ENCODE data around the gene ACBD4. TPM values are rescaled to one million over a fixed set of nuclear protein-coding genes. Genes with fewer than 3 reads are reported as not detected.

ACBD4 gene
- total RNA-seq, 1 donor from 2014 or later, result 6.4 TPM

DNA sequence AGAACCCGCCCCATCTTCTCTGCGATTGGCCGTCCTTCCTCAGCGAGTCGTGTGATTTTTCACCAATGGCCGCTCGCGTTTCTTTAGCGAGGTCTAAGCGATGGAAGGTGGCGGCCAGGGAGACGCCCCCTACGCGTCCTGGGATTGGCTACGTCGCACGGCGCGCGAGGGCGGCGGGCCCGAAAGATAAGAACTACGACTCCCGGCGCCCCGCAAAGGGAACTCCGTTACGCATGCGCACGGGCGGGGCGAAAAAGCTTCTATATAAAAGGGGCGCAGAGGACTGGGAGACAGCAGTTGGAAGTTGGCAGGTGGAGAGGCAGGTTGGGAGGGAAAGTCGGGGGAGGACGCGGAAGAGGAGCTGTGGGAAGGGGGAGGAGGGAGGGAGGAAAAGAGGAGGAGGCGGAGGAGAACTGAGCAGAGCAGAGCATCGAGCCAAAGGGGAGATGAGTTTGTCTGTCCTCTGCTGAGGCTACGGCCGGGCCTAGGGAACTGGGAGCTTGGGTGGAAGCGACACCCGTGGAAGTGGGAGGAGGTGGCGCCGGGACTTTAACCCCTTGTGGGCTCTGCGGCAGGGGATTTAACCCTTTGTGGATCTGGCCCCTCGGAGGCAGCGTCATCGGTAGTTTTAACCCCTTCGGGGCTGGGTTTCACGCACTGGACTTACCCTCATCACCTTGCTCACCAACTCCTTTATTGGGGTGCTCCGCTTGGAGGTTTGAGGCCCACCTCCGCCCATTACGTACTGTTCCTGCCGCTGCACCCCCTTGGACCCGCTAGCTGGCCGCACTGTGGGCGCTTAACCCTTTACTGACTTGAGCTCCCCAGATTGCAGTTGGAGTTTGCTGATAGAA lies 12.9 kb downstream of the ACBD4 start, which contains the start of gene HEXIM1:
Gene HEXIM1, plus strand, starts transcription at position 293 of the 854 bp plus-strand sequence. CDS start 716 bp downstream, outside the sequence.
- intact Hi-C loops (cut with DNase I), result loop anchor here (1.0 kb wide), 1 partner anchor 13 kb away; the partner anchor contains the start of gene HEXIM2

DNA sequence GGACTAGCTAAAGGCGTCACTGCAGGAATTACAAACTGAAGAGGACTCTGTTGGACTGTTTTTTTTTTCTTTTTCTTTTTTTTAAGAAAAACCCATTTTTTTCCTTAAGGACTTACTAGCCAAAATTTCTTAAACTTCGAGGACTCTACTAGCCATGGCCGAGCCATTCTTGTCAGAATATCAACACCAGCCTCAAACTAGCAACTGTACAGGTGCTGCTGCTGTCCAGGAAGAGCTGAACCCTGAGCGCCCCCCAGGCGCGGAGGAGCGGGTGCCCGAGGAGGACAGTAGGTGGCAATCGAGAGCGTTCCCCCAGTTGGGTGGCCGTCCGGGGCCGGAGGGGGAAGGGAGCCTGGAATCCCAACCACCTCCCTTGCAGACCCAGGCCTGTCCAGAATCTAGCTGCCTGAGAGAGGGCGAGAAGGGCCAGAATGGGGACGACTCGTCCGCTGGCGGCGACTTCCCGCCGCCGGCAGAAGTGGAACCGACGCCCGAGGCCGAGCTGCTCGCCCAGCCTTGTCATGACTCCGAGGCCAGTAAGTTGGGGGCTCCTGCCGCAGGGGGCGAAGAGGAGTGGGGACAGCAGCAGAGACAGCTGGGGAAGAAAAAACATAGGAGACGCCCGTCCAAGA lies 13.7 kb downstream of the ACBD4 start:
- peak; percentile 93 for DNase-seq (ENCODE audit: low spot score)
- intact Hi-C loops (cut with DNase I), result no loop called here

More for the DNA sequence above, 12.9 kb downstream of the ACBD4 start, which contains the start of gene HEXIM1:
- peak; percentile 100 for DNase-seq (ENCODE audit: low spot score)

DNA sequence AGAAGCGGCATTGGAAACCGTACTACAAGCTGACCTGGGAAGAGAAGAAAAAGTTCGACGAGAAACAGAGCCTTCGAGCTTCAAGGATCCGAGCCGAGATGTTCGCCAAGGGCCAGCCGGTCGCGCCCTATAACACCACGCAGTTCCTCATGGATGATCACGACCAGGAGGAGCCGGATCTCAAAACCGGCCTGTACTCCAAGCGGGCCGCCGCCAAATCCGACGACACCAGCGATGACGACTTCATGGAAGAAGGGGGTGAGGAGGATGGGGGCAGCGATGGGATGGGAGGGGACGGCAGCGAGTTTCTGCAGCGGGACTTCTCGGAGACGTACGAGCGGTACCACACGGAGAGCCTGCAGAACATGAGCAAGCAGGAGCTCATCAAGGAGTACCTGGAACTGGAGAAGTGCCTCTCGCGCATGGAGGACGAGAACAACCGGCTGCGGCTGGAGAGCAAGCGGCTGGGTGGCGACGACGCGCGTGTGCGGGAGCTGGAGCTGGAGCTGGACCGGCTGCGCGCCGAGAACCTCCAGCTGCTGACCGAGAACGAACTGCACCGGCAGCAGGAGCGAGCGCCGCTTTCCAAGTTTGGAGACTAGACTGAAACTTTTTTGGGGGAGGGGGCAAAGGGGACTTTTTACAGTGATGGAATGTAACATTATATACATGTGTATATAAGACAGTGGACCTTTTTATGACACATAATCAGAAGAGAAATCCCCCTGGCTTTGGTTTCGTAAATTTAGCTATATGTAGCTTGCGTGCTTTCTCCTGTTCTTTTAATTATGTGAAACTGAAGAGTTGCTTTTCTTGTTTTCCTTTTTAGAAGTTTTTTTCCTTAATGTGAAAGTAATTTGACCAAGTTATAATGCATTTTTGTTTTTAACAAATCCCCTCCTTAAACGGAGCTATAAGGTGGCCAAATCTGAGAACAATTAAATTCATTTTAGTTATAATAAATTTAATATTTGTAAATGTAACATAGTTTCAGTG lies 14.5 kb downstream of the ACBD4 start:
- intact Hi-C loops (cut with DNase I), result no loop called here
- DNase-seq (ENCODE audit: low spot score), result peak; percentile 84

DNA sequence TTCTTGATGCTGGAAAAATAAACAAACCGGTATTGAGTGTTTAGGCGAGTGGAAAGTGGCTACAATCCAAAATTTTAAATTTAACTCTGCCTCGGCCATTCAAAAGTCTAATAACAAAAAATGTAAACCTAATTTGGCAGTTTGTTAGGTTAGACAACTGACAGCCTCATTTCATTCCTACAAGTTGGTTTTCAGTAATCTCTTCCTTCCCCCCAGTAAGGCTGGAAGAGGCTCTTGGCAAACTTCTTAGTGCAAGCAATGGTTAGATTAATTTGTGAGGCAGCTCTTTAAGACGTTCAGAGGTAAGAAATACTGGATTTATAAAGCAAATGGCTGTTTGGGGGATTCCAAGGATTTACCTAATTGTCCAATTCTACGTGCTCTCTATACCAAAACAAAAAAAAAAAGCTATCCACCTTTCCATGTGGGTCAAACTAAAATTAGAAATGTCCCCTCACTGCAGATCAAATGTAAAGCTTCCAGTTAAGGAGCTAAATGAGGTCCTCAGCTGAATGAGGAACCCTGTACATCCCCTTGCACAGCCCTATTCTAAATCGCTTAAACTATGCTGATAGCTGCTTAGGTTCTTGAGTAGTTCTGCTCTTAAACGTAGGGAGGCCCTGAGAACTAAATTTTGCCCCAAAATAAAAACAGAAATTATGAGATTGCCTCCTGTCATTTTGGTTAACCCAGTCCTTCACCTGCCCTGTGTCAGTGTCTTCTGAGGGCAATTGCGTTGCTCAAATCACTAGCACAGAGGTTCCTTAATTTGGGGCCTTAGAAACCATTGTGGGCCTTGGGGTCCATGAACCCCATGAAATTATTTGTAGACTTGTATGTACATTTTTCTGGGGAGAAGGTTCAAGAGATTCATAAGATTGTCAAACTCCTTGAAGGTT lies 15.7 kb downstream of the ACBD4 start:
- DNase-seq (ENCODE audit: low spot score), result no peak
- intact Hi-C loops (cut with DNase I), result no loop called here

DNA sequence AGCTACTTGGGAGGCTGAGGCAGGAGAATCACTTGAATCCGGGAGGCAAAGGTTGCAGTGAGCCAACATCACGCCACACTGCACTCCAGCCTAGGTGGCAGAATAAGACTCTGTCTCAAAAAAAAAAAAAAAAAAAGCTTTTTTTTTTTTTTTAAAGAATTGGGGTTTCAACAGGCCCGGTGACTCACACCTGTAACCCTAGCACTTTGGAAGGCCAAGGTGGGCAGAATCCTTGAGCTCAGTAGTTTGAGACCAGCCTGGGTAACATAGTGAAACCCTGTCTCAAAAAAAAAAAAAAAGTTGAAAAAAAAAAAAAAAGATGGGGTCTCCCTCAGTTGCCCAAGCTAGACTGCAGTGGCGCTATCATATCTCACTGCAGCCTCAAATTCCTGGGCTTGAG lies 19.5 kb downstream of the ACBD4 start:
- DNase-seq (ENCODE audit: low spot score), result no peak
- intact Hi-C loops (cut with DNase I), result no loop called here

DNA sequence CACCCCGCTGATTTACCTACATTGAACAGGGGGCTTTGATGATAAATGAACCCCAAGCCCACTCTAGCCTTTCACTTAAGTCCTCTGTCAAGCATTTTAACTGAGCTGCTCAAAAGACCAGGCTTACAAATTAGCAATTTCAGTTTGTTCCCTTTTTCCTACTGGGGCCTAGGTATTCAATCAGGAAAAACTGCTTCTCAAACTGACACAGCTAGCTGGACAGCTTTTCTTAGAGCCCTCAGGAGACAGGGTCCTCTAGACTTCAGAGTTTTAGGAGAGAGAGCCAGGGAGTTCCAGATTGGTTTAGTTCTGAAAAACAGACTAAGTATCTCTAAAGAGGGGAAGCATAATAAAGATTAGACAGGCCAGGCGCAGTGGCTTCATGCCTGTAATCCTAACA lies 20.0 kb downstream of the ACBD4 start:
- intact Hi-C loops (cut with DNase I), result no loop called here
- DNase-seq (ENCODE audit: low spot score), result no peak

DNA sequence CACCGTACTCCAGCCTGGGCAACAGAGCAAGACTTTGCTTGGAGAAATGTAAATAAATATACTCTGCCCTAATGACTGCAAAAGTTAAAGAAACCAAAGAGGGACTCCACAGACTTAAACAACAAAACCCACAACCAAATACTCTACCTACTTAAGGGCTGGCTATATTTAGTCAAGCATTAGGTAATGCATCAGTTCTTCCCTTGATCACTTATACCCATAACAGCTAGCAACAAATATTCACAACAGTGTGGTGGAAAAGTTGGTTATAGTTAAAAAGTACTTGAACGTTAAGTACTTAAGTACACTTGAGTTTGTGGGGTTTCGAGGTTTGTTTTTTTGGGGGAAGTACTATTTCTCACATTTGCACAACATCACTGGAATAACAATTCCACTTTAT lies 20.8 kb downstream of the ACBD4 start:
- no peak for DNase-seq (ENCODE audit: low spot score)
- intact Hi-C loops (cut with DNase I), result no loop called here

DNA sequence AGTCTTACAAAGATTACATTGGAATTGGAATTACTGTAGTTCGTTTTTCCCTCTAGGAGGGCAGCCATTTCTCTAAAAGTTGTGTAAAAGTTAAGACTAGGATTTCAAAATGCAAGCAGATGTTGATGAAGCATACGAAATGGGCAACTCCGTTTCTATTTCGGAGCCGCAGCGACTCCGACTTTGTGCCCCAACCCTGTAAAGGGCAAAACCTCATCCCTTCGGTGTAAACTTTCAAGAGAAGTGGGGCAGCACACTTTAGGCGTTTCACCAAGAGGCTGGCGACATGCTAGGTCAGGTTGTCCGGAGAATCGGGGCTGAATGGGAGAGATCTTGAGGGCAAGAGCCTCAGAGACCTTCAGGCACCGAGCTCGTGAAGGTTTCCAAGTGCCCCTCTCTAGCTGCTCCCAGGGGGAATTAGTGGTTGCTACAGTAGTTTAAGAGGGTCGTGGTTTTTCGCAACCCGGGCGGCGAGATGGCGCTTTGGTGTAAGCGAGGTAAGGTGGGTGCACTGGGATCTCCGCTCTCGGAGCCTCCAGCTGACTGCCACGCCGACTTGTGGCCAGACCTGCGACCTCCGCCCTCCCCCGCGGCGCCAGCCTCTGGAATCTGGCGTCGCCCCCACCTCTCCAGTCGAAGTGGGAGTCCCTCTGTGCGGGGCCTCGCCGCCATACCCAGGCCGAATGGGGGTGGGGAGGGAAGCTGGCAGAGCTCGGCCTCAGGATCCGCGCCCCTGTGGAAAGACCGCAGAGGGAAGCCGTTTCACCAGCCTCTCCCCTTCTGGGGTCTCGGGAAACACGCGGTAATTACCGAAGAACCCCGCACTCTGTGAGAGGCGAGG lies 25.2 kb downstream of the ACBD4 start:
- DNase-seq (ENCODE audit: low spot score), result peak; percentile 89
- intact Hi-C loops (cut with DNase I), result loop anchor here (1.0 kb wide), 1 partner anchor 12 kb away; the partner anchor contains the start of gene HEXIM1

DNA sequence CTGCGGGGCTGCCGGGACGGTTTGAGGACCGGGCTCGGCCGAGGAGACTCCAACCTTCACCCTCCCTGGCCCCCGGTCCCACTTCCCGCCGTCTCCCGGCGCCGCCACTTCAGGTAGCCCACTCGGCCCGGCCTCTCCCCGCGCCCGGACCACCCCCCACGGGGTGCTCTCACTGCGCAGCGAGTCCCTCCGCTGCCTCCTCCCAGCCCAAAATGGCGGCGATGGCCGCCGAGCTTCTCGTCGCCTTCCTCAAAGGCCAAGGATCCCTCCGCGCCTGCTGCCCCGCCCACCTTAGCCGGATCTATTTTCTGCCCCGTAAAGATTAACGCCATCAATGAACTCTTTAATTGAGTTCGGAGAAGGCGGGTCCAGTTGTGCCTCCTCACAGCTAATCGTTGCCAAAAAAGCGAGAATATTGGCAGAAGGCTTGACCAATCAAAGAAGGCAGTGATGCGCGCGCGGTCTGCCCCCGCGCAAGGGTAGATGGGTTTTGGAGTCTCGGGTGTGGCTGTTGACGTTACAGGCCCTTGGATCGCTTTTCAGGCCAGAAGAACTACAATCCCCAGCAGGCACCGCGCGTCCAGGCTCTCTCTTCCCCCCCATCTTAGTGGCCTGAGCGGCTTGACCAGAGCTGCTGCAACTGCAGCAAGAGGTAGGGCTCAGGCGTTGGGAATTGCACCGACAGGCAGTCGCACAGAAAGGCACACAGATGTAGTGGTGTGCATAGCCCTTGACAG lies 26.0 kb downstream of the ACBD4 start, which contains the start of gene HEXIM2:
Gene HEXIM2, plus strand, starts transcription at position 588 of the 737 bp plus-strand sequence. CDS start 919 bp downstream, outside the sequence.
- intact Hi-C loops (cut with DNase I), result loop anchor here (1.0 kb wide), 1 partner anchor 13 kb away; the partner anchor contains the start of gene HEXIM1
- peak; percentile 99 for DNase-seq (ENCODE audit: low spot score)

DNA sequence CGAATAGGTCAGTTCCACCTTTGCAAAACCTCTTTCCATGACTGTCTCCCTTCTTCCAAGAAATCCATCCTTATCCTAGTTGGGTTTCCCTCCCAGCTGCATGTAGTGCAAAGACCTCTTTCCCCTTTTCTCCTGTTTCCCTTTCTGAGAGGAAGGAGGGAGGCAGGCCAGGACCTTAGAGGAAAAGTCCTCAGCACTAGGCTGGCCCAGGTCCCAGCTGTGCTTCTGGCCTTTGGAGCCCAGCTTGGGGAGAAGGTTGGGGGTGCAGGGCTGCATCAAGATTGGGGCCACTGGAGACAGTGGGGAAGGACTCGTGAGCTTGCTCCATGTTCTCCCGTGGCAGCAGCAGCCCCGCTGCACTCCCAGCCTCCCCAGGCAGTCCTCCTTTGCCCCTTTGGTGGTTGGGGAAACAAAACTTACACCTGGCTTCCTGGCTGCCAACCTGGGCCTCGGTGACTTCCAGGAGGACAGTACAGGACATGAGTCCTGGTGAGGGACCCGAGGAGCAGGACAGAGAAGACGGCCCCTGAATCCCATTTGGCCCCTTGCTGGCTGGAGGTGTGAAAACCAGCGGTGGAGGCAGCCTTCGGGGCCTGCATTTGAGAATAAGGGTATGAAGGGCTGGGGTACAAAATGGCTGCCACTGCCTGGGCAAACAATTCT lies 26.7 kb downstream of the ACBD4 start:
- no peak for DNase-seq (ENCODE audit: low spot score)

DNA sequence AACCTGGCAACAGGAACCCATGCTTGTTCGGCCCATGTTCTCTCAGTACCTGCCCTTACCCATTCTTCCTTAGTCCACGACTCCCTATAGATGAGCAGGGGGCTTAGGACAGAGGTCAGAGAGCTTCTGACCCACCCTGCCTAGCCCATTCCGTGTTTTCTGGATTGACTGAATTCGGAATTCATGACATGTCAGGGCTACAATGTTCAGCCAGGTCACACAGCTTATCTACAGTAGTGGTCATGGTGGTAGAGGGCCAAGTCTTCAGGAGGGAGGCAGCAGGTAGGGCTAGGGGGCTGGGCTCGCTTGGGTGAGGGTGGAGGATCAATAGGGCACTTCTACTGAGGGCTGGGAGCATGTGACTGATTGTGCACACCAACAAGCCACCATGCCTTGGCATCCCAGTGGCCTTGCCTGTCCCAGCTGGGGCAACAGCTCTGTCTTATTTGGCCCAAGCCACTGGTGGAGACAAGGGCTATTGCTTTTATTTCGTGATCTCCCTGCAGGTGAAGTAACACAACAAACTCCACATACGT lies 29.3 kb downstream of the ACBD4 start:
- DNase-seq (ENCODE audit: low spot score), result peak; percentile 71
- intact Hi-C loops (cut with DNase I), result no loop called here

More for the DNA sequence above, 26.7 kb downstream of the ACBD4 start:
- intact Hi-C loops (cut with DNase I), result no loop called here

DNA sequence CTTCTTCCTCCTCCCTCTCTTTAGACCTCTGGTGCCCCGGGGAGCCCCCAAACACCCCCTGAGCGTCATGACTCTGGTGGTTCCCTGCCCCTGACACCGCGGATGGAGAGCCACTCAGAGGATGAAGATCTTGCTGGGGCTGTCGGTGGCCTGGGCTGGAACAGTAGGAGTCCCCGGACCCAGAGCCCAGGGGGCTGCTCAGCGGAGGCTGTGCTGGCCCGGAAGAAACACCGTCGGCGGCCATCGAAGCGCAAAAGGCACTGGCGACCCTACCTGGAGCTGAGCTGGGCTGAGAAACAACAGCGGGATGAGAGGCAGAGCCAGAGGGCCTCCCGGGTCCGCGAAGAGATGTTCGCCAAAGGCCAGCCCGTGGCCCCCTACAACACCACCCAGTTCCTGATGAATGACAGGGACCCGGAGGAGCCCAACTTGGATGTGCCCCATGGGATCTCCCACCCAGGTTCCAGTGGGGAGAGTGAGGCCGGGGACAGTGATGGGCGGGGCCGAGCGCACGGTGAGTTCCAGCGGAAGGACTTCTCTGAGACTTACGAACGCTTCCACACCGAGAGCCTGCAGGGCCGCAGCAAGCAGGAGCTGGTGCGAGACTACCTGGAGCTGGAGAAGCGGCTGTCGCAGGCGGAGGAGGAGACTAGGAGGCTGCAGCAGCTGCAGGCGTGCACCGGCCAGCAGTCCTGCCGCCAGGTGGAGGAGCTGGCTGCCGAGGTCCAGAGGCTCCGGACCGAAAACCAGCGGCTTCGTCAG lies 33.7 kb downstream of the ACBD4 start:
- peak; percentile 70 for DNase-seq (ENCODE audit: low spot score)
- intact Hi-C loops (cut with DNase I), result no loop called here

DNA sequence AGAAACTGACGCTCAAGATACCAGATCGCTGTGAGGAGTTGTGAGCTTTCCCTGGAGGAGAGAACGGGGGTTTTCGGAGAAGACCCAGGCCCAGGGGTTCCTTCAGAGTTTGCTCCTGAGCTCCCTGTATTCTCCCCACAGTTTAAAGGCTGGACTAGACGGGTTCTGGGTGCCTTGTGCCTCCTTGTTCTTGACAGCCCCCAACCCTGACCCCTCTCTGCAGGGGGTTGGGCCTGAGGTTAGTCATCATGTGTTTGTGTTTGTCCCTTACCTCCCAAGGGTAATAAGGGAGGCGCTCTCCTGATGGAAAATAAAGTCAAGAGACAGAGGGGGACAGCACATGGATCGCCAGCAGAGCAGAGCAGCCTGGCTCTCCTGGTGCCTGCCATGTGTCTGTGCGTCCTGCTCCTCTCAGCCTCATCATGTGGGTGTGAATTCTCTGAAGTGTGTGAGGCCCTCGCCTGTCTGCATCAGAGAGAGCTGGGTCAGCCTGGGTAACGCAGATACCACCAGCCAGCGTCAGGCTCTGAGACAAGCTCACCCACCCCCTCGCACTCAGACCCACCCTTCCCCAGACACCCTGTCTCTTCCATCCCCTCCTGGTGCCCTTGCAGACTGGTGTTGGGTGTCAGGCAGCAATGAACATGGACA lies 34.9 kb downstream of the ACBD4 start:
- peak; percentile 66 for DNase-seq (ENCODE audit: low spot score)
- intact Hi-C loops (cut with DNase I), result no loop called here

DNA sequence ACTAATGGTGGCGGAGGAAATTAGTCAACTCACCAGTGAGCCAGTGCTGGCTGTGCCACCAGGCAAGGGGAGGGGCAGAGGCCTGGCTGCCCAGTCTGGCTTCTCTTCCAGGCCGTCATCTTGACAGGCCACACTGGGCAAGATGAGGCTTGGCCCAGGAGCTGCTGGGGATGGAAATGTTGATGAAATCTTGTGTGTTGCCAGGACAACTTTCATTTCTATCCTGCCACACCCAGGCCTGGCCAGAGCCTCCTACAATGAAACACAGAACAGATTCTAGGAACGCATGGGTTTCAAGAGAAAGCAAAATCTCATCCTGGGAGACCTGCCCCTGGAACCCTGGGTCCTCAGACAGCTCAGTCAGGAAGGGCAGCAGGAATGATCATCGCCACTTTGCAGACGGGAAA lies 35.4 kb downstream of the ACBD4 start:
- peak; percentile 82 for DNase-seq (ENCODE audit: low spot score)
- intact Hi-C loops (cut with DNase I), result no loop called here

All from cardiac septum (tissue), 1 donor.